Osteocyte (in vitro differentiated cells): ENCODE data around the gene ATG16L2. TPM values are rescaled to one million over a fixed set of nuclear protein-coding genes. Genes with fewer than 3 reads are reported as not detected.
"Not testable (repeated sequence)": the region's sequence is repeated elsewhere in the genome, so short reads cannot be mapped to it uniquely, and the experiment has no call there.

ENCODE experiments used
- DNase-seq: peaks from one replicate; pipeline ENCODE4 v3.0.0; 2021; ENCODE audit warnings: mixed read lengths; ENCODE audit not compliant: unreplicated experiment; ENCODE audit errors: extremely low spot score
- H3K27ac Mint-ChIP-seq: one replicate; pipeline ENCODE4 v1.8.0; 2021; ENCODE audit warnings: mild to moderate bottlenecking, mixed read lengths; ENCODE audit not compliant: unreplicated experiment
- H3K27me3 Mint-ChIP-seq: one replicate; pipeline ENCODE4 v1.8.0; 2021; ENCODE audit warnings: mixed read lengths; ENCODE audit not compliant: unreplicated experiment
- H3K36me3 Mint-ChIP-seq: one replicate; pipeline ENCODE4 v1.8.0; 2021; ENCODE audit warnings: mixed read lengths; ENCODE audit not compliant: unreplicated experiment
- H3K4me1 Mint-ChIP-seq: one replicate; pipeline ENCODE4 v1.8.0; 2021; ENCODE audit warnings: mixed read lengths; ENCODE audit not compliant: unreplicated experiment
- H3K4me3 Mint-ChIP-seq: one replicate; pipeline ENCODE4 v1.8.0; 2021; ENCODE audit warnings: mild to moderate bottlenecking, moderate library complexity, mixed read lengths; ENCODE audit not compliant: unreplicated experiment
- H3K9me3 Mint-ChIP-seq: one replicate; pipeline ENCODE4 v1.8.0; 2021; ENCODE audit warnings: mixed read lengths; ENCODE audit not compliant: unreplicated experiment
- CTCF ChIP-seq: fragments of 200-600 bp; sonication (generic); IDR thresholded peaks from 2 replicates; pipeline ENCODE4 v1.5.0; 2021; ENCODE audit warnings: antibody characterized with exemption, mild to moderate bottlenecking, moderate library complexity
- total RNA-seq: library from RNA; stranded (reverse); gene quantifications from 2 replicates; pipeline ENCODE4 v1.2.1, GENCODE V29; 2021

ATG16L2 gene
- total RNA-seq, 1 donor from 2014 or later = 17.1 TPM

DNA sequence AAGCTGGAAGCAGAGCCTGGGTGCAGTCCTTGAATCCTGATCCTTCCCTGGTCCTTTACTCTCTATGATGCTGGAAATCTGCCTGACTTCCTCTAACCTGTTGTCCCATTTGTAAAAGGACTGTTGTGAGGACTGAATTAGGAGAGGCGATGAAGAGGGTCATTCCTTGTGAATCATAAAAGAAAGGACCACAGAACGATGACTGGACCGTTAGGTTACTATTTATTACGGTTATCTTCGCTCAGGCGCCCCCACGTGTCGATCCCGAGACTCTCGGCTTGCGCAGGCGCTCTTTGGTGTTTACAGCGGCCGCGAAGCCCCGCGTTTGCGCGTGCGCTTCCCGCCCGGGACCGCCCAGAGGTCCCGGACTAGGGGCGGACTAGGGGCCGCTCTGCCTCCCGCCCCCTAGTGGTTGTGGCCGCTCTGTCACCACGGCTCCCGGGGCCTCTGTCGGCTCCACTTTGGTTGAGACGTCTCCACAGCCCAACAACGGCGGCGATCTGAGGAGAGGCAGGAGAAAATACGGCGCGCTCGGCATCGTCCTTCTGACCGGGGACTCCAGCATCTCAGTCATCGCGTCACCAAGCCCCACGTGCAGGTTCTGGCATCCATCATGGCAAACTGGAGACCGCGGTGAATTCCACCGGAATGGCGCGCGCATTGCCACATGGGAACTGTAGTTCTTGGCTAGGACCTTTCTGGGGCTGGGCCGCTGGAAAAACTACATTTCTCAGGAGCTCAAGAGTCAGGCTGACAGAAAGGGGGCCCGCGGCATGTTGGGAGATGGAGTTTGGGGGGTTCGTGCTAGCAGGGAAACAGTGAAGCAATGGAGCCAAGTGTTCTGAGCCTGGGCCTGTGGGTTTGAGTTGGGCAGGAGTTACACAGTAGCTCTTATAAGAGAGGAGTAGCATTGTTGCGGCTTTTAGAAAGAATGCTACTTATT, 20.5 kb upstream of the ATG16L2 start, which contains the start of gene STARD10:
Gene STARD10, minus strand, starts transcription at position 623 of the 943 bp plus-strand sequence. CDS start 12,866 bp downstream, outside the sequence.
- peak within 1 kb of the TSS; percentile 99 for H3K27ac Mint-ChIP-seq
- H3K4me1 Mint-ChIP-seq = peaks cover 37% of the 10 kb centered on the region

DNA sequence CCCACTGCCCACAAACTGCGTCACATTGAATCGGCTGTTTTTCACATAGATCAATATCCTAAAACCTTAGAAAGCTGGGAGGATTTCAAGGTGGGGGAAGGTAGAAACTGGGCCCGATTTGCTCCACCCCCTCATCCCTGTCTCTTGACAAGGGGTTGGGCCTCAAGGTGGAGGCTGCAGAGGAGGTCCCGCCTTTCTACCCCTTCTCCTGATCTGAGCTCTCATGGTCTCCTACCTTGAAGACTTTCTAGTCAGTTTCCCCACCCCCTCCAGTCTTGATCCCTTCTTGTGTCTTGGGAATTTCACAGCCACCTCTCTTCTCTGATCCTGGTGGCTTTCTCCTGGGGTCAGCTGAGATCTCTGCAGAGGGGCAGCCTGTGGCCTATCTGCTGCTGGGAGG, 15.8 kb upstream of the ATG16L2 start:
- DNase-seq = no peak
- no peak for TF ChIP-seq CTCF
- Mint-ChIP-seq H3K4me1 (peaks cover 12% of the 10 kb centered on the region), H3K36me3 (no peaks in the 10 kb centered on the region), H3K27me3 (no peaks in the 10 kb centered on the region), H3K27ac (no peak overlapping the region), H3K4me3 (no peak overlapping the region), H3K9me3 (no peaks in the 10 kb centered on the region)

More for the DNA sequence above, 20.5 kb upstream of the ATG16L2 start, which contains the start of gene STARD10:
- no peaks in the 10 kb centered on the region for H3K9me3 Mint-ChIP-seq
- no peaks in the 10 kb centered on the region for H3K27me3 Mint-ChIP-seq
- H3K36me3 Mint-ChIP-seq = no peaks in the 10 kb centered on the region
- peak within 1 kb of the TSS; percentile 99 for H3K4me3 Mint-ChIP-seq
- TF ChIP-seq CTCF = no peak
- DNase-seq = peak; percentile 98

DNA sequence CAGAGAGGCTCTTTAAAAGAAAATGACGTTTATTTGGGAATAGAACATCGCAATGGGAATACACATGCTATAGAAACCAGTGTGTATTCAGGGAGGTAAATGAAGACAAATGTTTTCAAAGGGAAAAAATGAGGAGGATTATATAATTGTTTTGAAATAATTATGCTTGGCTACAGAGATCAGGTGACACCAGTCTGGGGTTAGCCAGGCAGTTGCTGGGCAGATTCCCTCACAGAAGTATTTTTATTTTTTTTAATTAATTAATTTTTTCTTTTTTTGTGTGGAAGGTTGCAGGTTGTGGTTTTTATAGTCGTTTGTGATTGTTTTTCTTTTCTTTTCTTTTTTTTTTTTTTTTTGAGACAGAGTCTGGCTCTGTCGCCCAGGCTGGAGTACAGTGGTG, 14.8 kb upstream of the ATG16L2 start:
- Mint-ChIP-seq H3K27me3 (no peaks in the 10 kb centered on the region), H3K36me3 (no peaks in the 10 kb centered on the region), H3K9me3 (no peaks in the 10 kb centered on the region), H3K4me1 (peaks cover 5% of the 10 kb centered on the region), H3K27ac (no peak overlapping the region), H3K4me3 (no peak overlapping the region)
- TF ChIP-seq CTCF = no peak
- no peak for DNase-seq

- Mint-ChIP-seq H3K9me3 (no peaks in the 10 kb centered on the region), H3K36me3 (no peaks in the 10 kb centered on the region), H3K4me3 (no peak overlapping the region), H3K27me3 (no peaks in the 10 kb centered on the region), H3K27ac (no peak overlapping the region), H3K4me1 (peaks cover 6% of the 10 kb centered on the region)
- TF ChIP-seq CTCF = no peak
- DNase-seq = no peak
Observed at GRCh38 chr11:72802822-72803221, 11.4 kb upstream of the ATG16L2 start.

GRCh38 chr11:72805216-72805615, 9.0 kb upstream of the ATG16L2 start:
- no peak for DNase-seq
- Mint-ChIP-seq H3K27ac (no peak overlapping the region), H3K9me3 (no peaks in the 10 kb centered on the region), H3K27me3 (no peaks in the 10 kb centered on the region), H3K4me1 (peaks cover 6% of the 10 kb centered on the region), H3K36me3 (peaks cover 5% of the 10 kb centered on the region), H3K4me3 (no peak overlapping the region)
- no peak for TF ChIP-seq CTCF

DNA sequence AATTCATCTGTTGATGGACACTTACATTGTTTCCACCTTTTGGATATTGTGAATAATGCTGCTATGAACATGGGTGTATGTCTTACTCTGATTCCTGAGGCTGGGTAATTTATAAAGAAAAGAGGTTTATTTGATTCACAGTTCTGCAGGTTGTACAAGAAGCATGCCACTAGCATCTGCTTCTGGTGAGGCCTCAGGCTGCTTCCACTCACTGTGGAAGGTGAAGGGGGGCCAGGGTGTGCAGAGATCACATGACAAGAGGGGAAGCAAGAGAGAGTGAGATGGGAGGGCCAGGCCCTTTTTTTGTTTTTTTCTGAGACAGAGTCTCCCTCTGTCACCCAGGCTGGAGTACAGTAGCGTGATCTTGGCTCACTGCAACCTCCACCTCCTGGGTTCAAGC, 7.8 kb upstream of the ATG16L2 start:
- peaks cover 10% of the 10 kb centered on the region for H3K4me1 Mint-ChIP-seq
- H3K36me3 Mint-ChIP-seq, DNase-seq, H3K9me3 Mint-ChIP-seq, H3K4me3 Mint-ChIP-seq, H3K27me3 Mint-ChIP-seq: not testable (repeated sequence)
- H3K27ac Mint-ChIP-seq = peak overlapping the region; percentile 27
